IMR-90 (cell line): ENCODE data around the gene NES.

Experiments
- BHLHE40 ChIP-seq: fragments of 150-350 bp; IDR thresholded peaks from 2 replicates; pipeline ENCODE4 v1.6.1; 2016; ENCODE audit warnings: mild to moderate bottlenecking, low read depth, low read length
- CEBPB ChIP-seq: IDR thresholded peaks from 2 replicates; pipeline ENCODE4 v1.6.1; 2012; ENCODE audit warnings: low read depth, low read length, improper control_type of control experiment
- CHD1 ChIP-seq: IDR thresholded peaks from 2 replicates; pipeline ENCODE4 v1.6.1; 2012; ENCODE audit warnings: low read depth, low read length, improper control_type of control experiment
- MAFK ChIP-seq: IDR thresholded peaks from 2 replicates; pipeline ENCODE4 v1.6.1; 2012; ENCODE audit warnings: low read depth, low read length, improper control_type of control experiment
- MXI1 ChIP-seq: IDR thresholded peaks from 2 replicates; pipeline ENCODE4 v1.6.1; 2012; ENCODE audit warnings: low read depth, mild to moderate bottlenecking, low read length, moderate library complexity, borderline replicate concordance
- POLR2A ChIP-seq: IDR thresholded peaks from 2 replicates; pipeline ENCODE4 v1.6.1; 2012; ENCODE audit warnings: mild to moderate bottlenecking, low read depth, low read length
- RAD21 ChIP-seq: IDR thresholded peaks from 2 replicates; pipeline ENCODE4 v1.6.1; 2012; ENCODE audit warnings: low read length, improper control_type of control experiment
- RFX5 ChIP-seq: IDR thresholded peaks from 2 replicates; pipeline ENCODE4 v1.8.0; 2012; ENCODE audit warnings: low read depth, mild to moderate bottlenecking, low read length, moderate library complexity
- SMC3 ChIP-seq: fragments of 150-350 bp; IDR thresholded peaks from 2 replicates; pipeline ENCODE4 v1.6.1; 2016; ENCODE audit warnings: low read depth, mild to moderate bottlenecking, antibody characterized with exemption, low read length, moderate library complexity
- USF2 ChIP-seq: fragments of 150-350 bp; IDR thresholded peaks from 2 replicates; pipeline ENCODE4 v1.6.1; 2017; ENCODE audit warnings: mild to moderate bottlenecking, antibody characterized with exemption, low read length, low read depth
- TF ChIP-seq, protein P1 (sequence below): conservative IDR thresholded peaks from 2 replicates; pipeline ENCODE4 v1.5.1; 2012; ENCODE audit warnings: mild to moderate bottlenecking, low read depth, low read length, improper control_type of control experiment
- TF ChIP-seq, protein P2 (sequence below): fragments of 150-350 bp; IDR thresholded peaks from 2 replicates; pipeline ENCODE4 v1.6.1; 2016; ENCODE audit warnings: low read depth, mild to moderate bottlenecking, low read length, moderate library complexity, borderline replicate concordance

GRCh38 chr1:156622581-156623297 is 54.5 kb downstream of the NES start:
- TF ChIP-seq, protein P1, sequence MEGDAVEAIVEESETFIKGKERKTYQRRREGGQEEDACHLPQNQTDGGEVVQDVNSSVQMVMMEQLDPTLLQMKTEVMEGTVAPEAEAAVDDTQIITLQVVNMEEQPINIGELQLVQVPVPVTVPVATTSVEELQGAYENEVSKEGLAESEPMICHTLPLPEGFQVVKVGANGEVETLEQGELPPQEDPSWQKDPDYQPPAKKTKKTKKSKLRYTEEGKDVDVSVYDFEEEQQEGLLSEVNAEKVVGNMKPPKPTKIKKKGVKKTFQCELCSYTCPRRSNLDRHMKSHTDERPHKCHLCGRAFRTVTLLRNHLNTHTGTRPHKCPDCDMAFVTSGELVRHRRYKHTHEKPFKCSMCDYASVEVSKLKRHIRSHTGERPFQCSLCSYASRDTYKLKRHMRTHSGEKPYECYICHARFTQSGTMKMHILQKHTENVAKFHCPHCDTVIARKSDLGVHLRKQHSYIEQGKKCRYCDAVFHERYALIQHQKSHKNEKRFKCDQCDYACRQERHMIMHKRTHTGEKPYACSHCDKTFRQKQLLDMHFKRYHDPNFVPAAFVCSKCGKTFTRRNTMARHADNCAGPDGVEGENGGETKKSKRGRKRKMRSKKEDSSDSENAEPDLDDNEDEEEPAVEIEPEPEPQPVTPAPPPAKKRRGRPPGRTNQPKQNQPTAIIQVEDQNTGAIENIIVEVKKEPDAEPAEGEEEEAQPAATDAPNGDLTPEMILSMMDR: no peak
- no peak for TF ChIP-seq MAFK
- TF ChIP-seq SMC3: no peak
- TF ChIP-seq CEBPB: no peak
- TF ChIP-seq BHLHE40: no peak
- TF ChIP-seq POLR2A: no peak
- TF ChIP-seq, protein P2, sequence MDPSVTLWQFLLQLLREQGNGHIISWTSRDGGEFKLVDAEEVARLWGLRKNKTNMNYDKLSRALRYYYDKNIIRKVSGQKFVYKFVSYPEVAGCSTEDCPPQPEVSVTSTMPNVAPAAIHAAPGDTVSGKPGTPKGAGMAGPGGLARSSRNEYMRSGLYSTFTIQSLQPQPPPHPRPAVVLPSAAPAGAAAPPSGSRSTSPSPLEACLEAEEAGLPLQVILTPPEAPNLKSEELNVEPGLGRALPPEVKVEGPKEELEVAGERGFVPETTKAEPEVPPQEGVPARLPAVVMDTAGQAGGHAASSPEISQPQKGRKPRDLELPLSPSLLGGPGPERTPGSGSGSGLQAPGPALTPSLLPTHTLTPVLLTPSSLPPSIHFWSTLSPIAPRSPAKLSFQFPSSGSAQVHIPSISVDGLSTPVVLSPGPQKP: no peak
- TF ChIP-seq RFX5: no peak
- no peak for TF ChIP-seq RAD21
- no peak for TF ChIP-seq MXI1
- no peak for TF ChIP-seq USF2
- TF ChIP-seq CHD1: no peak
